MM.1S (cell line): Measurements from ENCODE around the gene PCTP.

ENCODE experiments used
- DNase-seq: peaks from one replicate; pipeline ENCODE4 v3.0.0-alpha.2; 2015
- H2AFZ ChIP-seq: fragments of 300-600 bp; sonication (generic); 2 replicates; pipeline ENCODE4 v1.6.0; 2016; ENCODE audit warnings: antibody characterized with exemption, low read length
- H3F3A ChIP-seq: fragments of 300-600 bp; sonication (generic); 2 replicates; pipeline ENCODE4 v1.6.1; 2016; ENCODE audit warnings: mild to moderate bottlenecking, antibody characterized with exemption, low read length, moderate library complexity, mixed read lengths; ENCODE audit not compliant: insufficient read depth
- H3K27ac ChIP-seq: fragments of 300-600 bp; sonication (generic); 2 replicates; pipeline ENCODE4 v1.5.1; 2016; ENCODE audit warnings: mild to moderate bottlenecking, low read length
- H3K27me3 ChIP-seq: fragments of 300-600 bp; sonication (generic); replicated peaks from 2 replicates; pipeline ENCODE4 v1.6.0; 2016; ENCODE audit warnings: low read length; ENCODE audit not compliant: insufficient read depth
- H3K36me3 ChIP-seq: fragments of 300-600 bp; sonication (generic); replicated peaks from 2 replicates; pipeline ENCODE4 v1.6.1; 2016; ENCODE audit warnings: mild to moderate bottlenecking, low read length, mixed read lengths; ENCODE audit not compliant: insufficient read depth
- H3K4me1 ChIP-seq: fragments of 300-600 bp; sonication (generic); 2 replicates; pipeline ENCODE4 v1.6.1; 2016; ENCODE audit warnings: low read length, mixed read lengths
- H3K4me2 ChIP-seq: fragments of 300-600 bp; sonication (generic); 2 replicates; pipeline ENCODE4 v1.6.0; 2016; ENCODE audit warnings: low read depth, low read length
- H3K4me3 ChIP-seq: fragments of 300-600 bp; sonication (generic); 2 replicates; pipeline ENCODE4 v1.5.1; 2016; ENCODE audit warnings: low read length, mixed read lengths
- H3K79me2 ChIP-seq: fragments of 300-600 bp; sonication (generic); 2 replicates; pipeline ENCODE4 v1.6.1; 2016; ENCODE audit warnings: mixed run types, low read length, mixed read lengths
- H3K9ac ChIP-seq: fragments of 300-600 bp; sonication (generic); 2 replicates; pipeline ENCODE4 v1.6.1; 2016; ENCODE audit warnings: low read length, mixed read lengths
- H3K9me2 ChIP-seq: fragments of 300-600 bp; sonication (generic); replicated peaks from 2 replicates; pipeline ENCODE4 v1.6.1; 2016; ENCODE audit warnings: mild to moderate bottlenecking, low read length, mixed read lengths; ENCODE audit not compliant: insufficient read depth
- H3K9me3 ChIP-seq: fragments of 300-600 bp; sonication (generic); replicated peaks from 2 replicates; pipeline ENCODE4 v1.6.1; 2016; ENCODE audit warnings: mild to moderate bottlenecking, low read length, mixed read lengths; ENCODE audit not compliant: insufficient read depth
- H4K20me1 ChIP-seq: fragments of 300-600 bp; sonication (generic); 2 replicates; pipeline ENCODE4 v1.6.1; 2016; ENCODE audit warnings: mild to moderate bottlenecking, low read length, moderate library complexity, mixed read lengths; ENCODE audit not compliant: insufficient read depth
- EZH2 ChIP-seq: fragments of 300-600 bp; sonication (generic); optimal IDR thresholded peaks from 2 replicates; pipeline ENCODE3; 2017; ENCODE audit warnings: low read depth, mild to moderate bottlenecking, antibody characterized with exemption, low read length, mixed read lengths
- EZH2phosphoT487 ChIP-seq: fragments of 300-600 bp; sonication (generic); IDR thresholded peaks from 2 replicates; pipeline ENCODE4 v1.6.1; 2018; ENCODE audit warnings: antibody characterized with exemption, low read length
- TF ChIP-seq, protein P1 (sequence below): fragments of 300-600 bp; sonication (generic); IDR thresholded peaks from 2 replicates; pipeline ENCODE4 v1.5.1; 2016; ENCODE audit warnings: antibody characterized with exemption, low read length, mixed read lengths

Gene PCTP

DNA sequence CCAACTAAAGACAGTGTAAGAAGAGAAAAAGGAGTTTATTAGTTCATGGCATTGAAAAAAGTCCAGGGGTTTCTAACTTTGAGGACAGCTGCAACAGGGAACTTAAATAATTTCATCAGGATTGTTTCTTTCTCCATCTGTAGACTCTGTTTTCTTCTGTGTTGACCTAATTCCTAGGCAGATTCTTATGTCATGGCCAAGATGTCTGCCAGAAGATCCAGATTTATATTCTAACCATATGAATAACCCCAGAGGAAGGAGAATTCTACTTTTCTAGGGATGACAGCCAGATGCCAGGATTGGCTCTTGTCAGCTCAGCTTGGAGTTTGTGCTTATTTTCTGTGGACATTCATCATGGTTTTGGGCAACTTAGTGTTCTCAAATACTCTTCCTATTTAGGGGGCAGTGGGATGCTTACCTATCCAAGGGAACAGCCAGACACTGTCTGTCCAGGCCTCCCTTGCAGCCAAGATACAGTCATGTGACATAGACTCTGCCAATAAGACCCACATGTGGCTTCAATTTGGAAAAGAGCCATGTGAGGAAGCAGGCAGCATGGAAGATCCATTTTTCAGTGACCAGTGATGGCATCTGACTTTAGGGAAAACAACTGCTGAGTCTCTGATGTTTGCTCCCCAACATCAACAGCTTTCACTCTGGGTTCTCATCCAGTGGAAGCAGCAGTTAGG is 18.2 kb downstream of the PCTP start:
- TF ChIP-seq EZH2phosphoT487 (no peak), EZH2 (no peak)
- TF ChIP-seq, protein P1, sequence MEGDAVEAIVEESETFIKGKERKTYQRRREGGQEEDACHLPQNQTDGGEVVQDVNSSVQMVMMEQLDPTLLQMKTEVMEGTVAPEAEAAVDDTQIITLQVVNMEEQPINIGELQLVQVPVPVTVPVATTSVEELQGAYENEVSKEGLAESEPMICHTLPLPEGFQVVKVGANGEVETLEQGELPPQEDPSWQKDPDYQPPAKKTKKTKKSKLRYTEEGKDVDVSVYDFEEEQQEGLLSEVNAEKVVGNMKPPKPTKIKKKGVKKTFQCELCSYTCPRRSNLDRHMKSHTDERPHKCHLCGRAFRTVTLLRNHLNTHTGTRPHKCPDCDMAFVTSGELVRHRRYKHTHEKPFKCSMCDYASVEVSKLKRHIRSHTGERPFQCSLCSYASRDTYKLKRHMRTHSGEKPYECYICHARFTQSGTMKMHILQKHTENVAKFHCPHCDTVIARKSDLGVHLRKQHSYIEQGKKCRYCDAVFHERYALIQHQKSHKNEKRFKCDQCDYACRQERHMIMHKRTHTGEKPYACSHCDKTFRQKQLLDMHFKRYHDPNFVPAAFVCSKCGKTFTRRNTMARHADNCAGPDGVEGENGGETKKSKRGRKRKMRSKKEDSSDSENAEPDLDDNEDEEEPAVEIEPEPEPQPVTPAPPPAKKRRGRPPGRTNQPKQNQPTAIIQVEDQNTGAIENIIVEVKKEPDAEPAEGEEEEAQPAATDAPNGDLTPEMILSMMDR, result no peak

DNA sequence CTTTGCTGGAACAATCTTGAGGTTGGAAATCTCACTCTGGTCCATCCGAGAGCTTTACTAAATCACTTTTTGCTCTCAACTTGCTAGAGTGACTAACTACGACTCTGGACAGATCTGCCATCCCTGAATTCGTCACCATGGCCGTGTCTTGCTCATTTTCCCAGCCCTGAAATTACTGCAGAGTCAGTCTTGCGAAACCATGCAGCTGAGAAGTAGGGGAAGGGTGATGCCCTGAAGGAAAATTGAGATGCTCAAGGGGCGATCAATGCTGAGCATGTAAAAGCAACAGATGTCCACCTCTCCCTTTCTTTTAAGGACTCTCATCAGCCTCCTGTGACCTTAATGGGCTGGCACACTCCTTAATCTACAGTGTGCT is 18.8 kb downstream of the PCTP start:
- TF ChIP-seq EZH2 (no peak), EZH2phosphoT487 (no peak)
- TF ChIP-seq, protein P1, result no peak
- Histone ChIP-seq H3K36me3 (no peaks in the 10 kb centered on the region), H3K27ac (no peak overlapping the region), H3K9ac (no peak overlapping the region), H2AFZ (no peak overlapping the region), H3K4me1 (no peaks in the 10 kb centered on the region), H3K4me3 (no peak overlapping the region), H3K9me3 (no peaks in the 10 kb centered on the region), H3K4me2 (no peak overlapping the region), H3K9me2 (no peaks in the 10 kb centered on the region), H3K27me3 (no peaks in the 10 kb centered on the region), H3K79me2 (no peaks in the 10 kb centered on the region), H3F3A (no peaks in the 10 kb centered on the region), H4K20me1 (no peaks in the 10 kb centered on the region)
- DNase-seq, result no peak

More for the DNA sequence above, 18.2 kb downstream of the PCTP start:
- H3K4me2 ChIP-seq, result no peak overlapping the region
- no peak overlapping the region for H3K27ac ChIP-seq
- H3K4me1 ChIP-seq, result no peaks in the 10 kb centered on the region
- no peaks in the 10 kb centered on the region for H3K36me3 ChIP-seq
- no peaks in the 10 kb centered on the region for H3K79me2 ChIP-seq
- H3K4me3 ChIP-seq, result no peak overlapping the region
- no peaks in the 10 kb centered on the region for H3F3A ChIP-seq
- DNase-seq, result no peak
- H3K27me3 ChIP-seq, result no peaks in the 10 kb centered on the region
- no peaks in the 10 kb centered on the region for H3K9me2 ChIP-seq
- H4K20me1 ChIP-seq, result no peaks in the 10 kb centered on the region
- no peaks in the 10 kb centered on the region for H3K9me3 ChIP-seq
- H2AFZ ChIP-seq, result no peak overlapping the region
- no peak overlapping the region for H3K9ac ChIP-seq

DNA sequence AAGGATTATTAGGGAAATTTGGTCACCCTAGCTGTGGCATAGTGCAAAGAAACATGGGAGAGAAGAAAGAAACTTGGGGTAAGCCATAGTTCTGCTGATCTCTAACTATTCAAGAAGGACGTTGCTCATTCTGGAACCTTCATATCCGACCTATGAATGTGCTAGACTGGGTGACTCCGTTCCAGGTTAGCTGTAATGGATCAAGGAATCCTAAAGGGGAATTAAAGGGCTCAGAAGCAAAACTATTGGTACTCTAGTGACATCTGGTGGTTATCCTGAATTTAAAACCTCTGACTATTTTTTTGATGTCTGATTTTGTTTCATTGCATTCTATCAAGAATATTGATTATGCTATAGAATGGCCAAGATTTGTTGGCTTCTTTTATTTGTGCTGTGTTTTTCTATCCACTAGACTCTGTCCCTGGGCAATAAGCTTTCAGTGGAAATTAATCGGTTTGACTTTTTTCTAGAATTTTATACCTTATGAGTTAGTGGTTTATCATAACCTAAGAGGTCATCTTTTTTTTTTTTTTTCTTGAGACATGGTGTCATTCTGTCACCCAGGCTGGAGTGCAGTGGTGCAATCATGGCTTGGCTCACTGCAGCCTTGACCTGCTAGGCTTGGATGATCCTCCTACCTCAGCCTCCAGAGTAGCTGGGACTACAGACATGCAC is 19.5 kb downstream of the PCTP start:
- Histone ChIP-seq H3K27me3 (no peaks in the 10 kb centered on the region), H3K27ac (no peak overlapping the region), H3K79me2 (no peaks in the 10 kb centered on the region), H3K4me2 (no peak overlapping the region), H3K9ac (no peak overlapping the region), H4K20me1 (no peaks in the 10 kb centered on the region), H2AFZ (no peak overlapping the region), H3K9me3 (no peaks in the 10 kb centered on the region), H3K4me3 (no peak overlapping the region), H3K4me1 (no peaks in the 10 kb centered on the region), H3K9me2 (no peaks in the 10 kb centered on the region), H3F3A (no peaks in the 10 kb centered on the region), H3K36me3 (no peaks in the 10 kb centered on the region)
- peak; percentile 25 for DNase-seq
- no peak for TF ChIP-seq EZH2
- TF ChIP-seq, protein P1, result peak; percentile 49
